OCI-LY1 (cell line): ENCODE results near the gene CYP11A1.

Experiments used
- H2AFZ ChIP-seq: fragments of 200-600 bp; sonication (generic), shearing (Covaris generic); 2 replicates; pipeline ENCODE4 v1.6.0; 2014; ENCODE audit warnings: antibody characterized with exemption, mild to moderate bottlenecking, low read length
- H3F3A ChIP-seq: fragments of 200-600 bp; sonication (generic), shearing (Covaris generic); 2 replicates; pipeline ENCODE4 v1.6.0; 2014; ENCODE audit warnings: mild to moderate bottlenecking, antibody characterized with exemption, low read length, moderate library complexity; ENCODE audit not compliant: insufficient read depth
- H3K27ac ChIP-seq: fragments of 200-600 bp; sonication (generic); 2 replicates; pipeline ENCODE4 v1.5.1; 2014; ENCODE audit warnings: low read length, mixed run types, mild to moderate bottlenecking, low read depth; ENCODE audit not compliant: poor library complexity, severe bottlenecking
- H3K27me3 ChIP-seq: fragments of 200-600 bp; sonication (generic); 2 replicates; pipeline ENCODE4 v1.6.0; 2014; ENCODE audit warnings: antibody characterized with exemption, mild to moderate bottlenecking, low read length, moderate library complexity; ENCODE audit not compliant: insufficient read depth
- H3K36me3 ChIP-seq: fragments of 200-600 bp; sonication (generic); 2 replicates; pipeline ENCODE4 v1.6.1; 2014; ENCODE audit warnings: mild to moderate bottlenecking, antibody characterized with exemption, low read length, moderate library complexity, mixed read lengths; ENCODE audit not compliant: insufficient read depth
- H3K4me1 ChIP-seq: fragments of 200-600 bp; sonication (generic); 2 replicates; pipeline ENCODE4 v1.5.1; 2014; ENCODE audit warnings: mild to moderate bottlenecking, low read length, moderate library complexity; ENCODE audit not compliant: insufficient read depth, severe bottlenecking
- H3K4me2 ChIP-seq: fragments of 200-600 bp; sonication (generic), shearing (Covaris generic); 2 replicates; pipeline ENCODE4 v1.6.1; 2014; ENCODE audit warnings: low read length
- H3K4me3 ChIP-seq: fragments of 200-600 bp; sonication (generic); 2 replicates; pipeline ENCODE4 v1.5.1; 2014; ENCODE audit warnings: low read length, low read depth, mild to moderate bottlenecking, mixed read lengths; ENCODE audit not compliant: poor library complexity, severe bottlenecking
- H3K79me2 ChIP-seq: fragments of 200-600 bp; shearing (Covaris generic); 2 replicates; pipeline ENCODE4 v1.6.1; 2016; ENCODE audit warnings: mixed run types, low read length, mixed read lengths; ENCODE audit not compliant: insufficient read depth
- H3K9ac ChIP-seq: fragments of 200-600 bp; sonication (generic), shearing (Covaris generic); 2 replicates; pipeline ENCODE4 v1.6.1; 2014; ENCODE audit warnings: mild to moderate bottlenecking, low read length, mixed read lengths
- H3K9me2 ChIP-seq: fragments of 200-600 bp; sonication (generic), shearing (Covaris generic); 2 replicates; pipeline ENCODE4 v1.6.1; 2014; ENCODE audit warnings: low read depth, mild to moderate bottlenecking, low read length, mixed read lengths
- H3K9me3 ChIP-seq: fragments of 200-600 bp; shearing (Covaris generic); 2 replicates; pipeline ENCODE4 v1.6.1; 2014; ENCODE audit warnings: low read length, mixed read lengths
- H4K20me1 ChIP-seq: fragments of 200-600 bp; sonication (generic), shearing (Covaris generic); 2 replicates; pipeline ENCODE4 v1.6.0; 2016; ENCODE audit warnings: mild to moderate bottlenecking, low read length; ENCODE audit not compliant: insufficient read depth
- EZH2 ChIP-seq: fragments of 200-600 bp; sonication (generic), shearing (Covaris generic); IDR thresholded peaks from 2 replicates; pipeline ENCODE4 v1.8.0; 2017; ENCODE audit warnings: borderline replicate concordance, mixed run types, mild to moderate bottlenecking, antibody characterized with exemption, low read length, moderate library complexity, mixed read lengths
- TF ChIP-seq, protein P1 (sequence below): fragments of 200-600 bp; sonication (generic), shearing (Covaris generic); IDR thresholded peaks from 2 replicates; pipeline ENCODE4 v1.5.1; 2017; ENCODE audit warnings: mild to moderate bottlenecking, antibody characterized with exemption, low read length, moderate library complexity, mixed read lengths

CYP11A1 gene

DNA sequence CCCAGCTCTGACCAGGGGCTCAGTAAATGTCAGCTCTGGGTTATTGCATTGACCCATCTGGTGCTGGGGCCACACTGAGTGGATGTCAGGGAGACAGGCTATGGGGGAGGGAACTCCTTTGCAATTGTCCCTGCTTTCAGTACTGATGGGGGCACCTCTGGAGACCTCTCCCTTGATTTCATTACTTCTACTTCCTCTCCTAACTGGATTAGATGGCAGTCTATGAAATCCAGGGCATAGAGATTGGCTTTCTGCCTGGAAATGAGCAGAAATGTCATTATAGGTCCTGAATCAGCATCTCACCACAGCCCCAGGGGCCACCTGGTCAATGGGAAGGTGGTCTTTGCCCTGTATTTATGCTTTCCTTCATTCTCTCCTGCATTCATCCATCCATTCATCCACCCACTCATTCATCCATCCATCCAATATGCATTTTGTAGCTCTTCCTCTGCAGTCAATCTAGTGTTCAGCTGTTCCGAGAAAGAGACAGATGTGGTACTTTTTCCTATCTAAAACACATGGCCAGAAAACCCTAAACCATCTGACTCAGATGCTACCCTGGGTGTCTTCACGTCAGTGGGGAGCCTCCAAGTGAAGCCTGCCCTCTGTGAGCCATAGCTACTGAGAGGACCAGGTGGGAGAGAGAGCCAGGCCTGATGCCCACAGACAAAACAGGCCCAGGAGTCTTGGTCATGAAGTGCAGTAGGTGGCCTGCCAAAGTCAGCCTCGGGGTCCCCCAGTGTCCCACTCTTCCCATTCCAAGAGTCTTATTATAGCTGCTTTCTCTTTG, 74.2 kb downstream of the CYP11A1 start:
- Histone ChIP-seq H4K20me1 (no peaks in the 10 kb centered on the region), H3F3A (no peaks in the 10 kb centered on the region), H3K9me2 (no peaks in the 10 kb centered on the region), H3K9ac (no peak overlapping the region), H3K9me3 (no peaks in the 10 kb centered on the region), H3K27me3 (no peaks in the 10 kb centered on the region), H3K27ac (no peak overlapping the region), H3K4me1 (no peaks in the 10 kb centered on the region), H2AFZ (no peak overlapping the region), H3K36me3 (no peaks in the 10 kb centered on the region), H3K4me3 (no peak overlapping the region), H3K4me2 (no peak overlapping the region), H3K79me2 (no peaks in the 10 kb centered on the region)
- TF ChIP-seq EZH2: no peak
- TF ChIP-seq, protein P1, sequence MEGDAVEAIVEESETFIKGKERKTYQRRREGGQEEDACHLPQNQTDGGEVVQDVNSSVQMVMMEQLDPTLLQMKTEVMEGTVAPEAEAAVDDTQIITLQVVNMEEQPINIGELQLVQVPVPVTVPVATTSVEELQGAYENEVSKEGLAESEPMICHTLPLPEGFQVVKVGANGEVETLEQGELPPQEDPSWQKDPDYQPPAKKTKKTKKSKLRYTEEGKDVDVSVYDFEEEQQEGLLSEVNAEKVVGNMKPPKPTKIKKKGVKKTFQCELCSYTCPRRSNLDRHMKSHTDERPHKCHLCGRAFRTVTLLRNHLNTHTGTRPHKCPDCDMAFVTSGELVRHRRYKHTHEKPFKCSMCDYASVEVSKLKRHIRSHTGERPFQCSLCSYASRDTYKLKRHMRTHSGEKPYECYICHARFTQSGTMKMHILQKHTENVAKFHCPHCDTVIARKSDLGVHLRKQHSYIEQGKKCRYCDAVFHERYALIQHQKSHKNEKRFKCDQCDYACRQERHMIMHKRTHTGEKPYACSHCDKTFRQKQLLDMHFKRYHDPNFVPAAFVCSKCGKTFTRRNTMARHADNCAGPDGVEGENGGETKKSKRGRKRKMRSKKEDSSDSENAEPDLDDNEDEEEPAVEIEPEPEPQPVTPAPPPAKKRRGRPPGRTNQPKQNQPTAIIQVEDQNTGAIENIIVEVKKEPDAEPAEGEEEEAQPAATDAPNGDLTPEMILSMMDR: no peak

DNA sequence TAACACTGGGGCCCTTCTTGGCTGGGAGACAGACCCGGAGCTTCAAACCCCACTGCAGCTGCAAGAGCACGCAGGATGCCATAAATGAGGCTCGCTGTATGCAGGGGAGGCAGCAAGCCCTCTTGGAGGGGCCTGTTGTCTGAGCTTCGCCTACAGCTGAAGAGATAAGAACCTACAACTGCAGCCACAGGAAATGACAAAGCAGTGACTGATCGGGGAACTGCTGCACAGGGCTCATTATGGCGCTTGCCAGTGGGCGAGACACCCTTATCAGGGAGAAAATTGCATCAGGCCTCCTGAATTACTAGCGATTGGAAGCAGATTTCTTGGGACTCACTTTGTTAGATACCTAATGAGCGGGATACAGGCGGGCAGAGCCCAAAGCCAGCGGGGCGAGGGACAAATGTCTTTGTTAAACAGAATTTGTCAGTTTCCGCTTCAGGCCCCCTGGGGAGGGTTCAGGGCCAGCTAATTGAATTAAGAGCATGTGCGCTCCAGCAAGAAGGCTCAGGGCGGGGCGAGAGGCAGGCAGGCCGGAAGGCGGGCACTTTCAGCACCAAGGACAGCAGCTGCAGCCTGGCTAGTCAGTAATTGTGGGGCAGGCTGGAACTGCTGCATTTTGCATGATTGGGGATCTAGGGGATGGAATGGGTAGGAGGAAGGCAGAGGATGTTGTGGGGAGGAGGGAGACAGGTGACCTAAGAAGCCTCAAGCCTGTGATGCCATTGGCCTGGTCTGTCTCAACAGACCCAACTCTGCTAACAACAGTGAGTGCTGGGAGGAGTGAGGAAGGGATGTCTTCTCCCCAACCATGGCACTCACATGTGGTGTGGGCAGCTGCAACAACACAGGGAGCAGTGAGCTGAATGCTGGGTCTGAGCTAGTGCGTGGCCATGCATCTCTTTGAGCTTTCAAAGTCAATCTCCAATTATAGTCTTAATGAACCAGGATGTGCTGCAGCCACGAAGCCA, 76.1 kb downstream of the CYP11A1 start:
- Histone ChIP-seq H3K4me3 (no peak overlapping the region), H4K20me1 (no peaks in the 10 kb centered on the region), H3K9me3 (no peaks in the 10 kb centered on the region), H3K9ac (no peak overlapping the region), H3F3A (no peaks in the 10 kb centered on the region), H3K79me2 (no peaks in the 10 kb centered on the region), H3K4me1 (no peaks in the 10 kb centered on the region), H3K27me3 (no peaks in the 10 kb centered on the region), H2AFZ (no peak overlapping the region), H3K27ac (no peak overlapping the region), H3K9me2 (no peaks in the 10 kb centered on the region), H3K36me3 (no peaks in the 10 kb centered on the region), H3K4me2 (no peak overlapping the region)
- TF ChIP-seq EZH2: no peak
- TF ChIP-seq, protein P1: no peak

DNA sequence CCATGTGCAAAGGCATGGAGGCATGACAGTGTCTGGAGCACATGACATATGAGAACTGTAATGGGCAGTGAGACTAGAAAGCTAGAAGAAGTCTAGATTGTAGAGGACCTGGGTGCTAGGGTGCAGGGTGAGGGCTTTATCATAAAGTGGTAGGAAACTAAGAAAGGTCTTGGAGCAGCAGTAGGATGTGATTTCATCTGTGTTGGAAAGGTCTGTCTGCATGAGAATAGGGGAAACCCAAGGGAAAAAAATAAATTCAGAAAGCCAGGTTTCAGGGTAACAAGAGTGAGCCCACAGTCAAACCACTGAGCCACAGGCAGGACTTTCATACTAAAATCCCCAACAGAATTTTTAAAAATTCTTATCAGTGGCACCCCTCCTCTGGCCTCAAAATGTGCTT, 76.8 kb downstream of the CYP11A1 start:
- H3K79me2 ChIP-seq: no peaks in the 10 kb centered on the region
- no peak overlapping the region for H3K4me2 ChIP-seq
- H3K36me3 ChIP-seq: no peaks in the 10 kb centered on the region
- no peak overlapping the region for H3K4me3 ChIP-seq
- no peaks in the 10 kb centered on the region for H3K4me1 ChIP-seq
- no peak overlapping the region for H3K9ac ChIP-seq
- H3K9me2 ChIP-seq: no peaks in the 10 kb centered on the region
- no peak overlapping the region for H3K27ac ChIP-seq
- no peaks in the 10 kb centered on the region for H3K9me3 ChIP-seq
- no peak overlapping the region for H2AFZ ChIP-seq
- H3K27me3 ChIP-seq: no peaks in the 10 kb centered on the region
- no peaks in the 10 kb centered on the region for H3F3A ChIP-seq
- H4K20me1 ChIP-seq: no peaks in the 10 kb centered on the region
- no peak for TF ChIP-seq EZH2
- TF ChIP-seq, protein P1: no peak
